ENCODE results near the gene MLLT3.

Gene MLLT3

DNA sequence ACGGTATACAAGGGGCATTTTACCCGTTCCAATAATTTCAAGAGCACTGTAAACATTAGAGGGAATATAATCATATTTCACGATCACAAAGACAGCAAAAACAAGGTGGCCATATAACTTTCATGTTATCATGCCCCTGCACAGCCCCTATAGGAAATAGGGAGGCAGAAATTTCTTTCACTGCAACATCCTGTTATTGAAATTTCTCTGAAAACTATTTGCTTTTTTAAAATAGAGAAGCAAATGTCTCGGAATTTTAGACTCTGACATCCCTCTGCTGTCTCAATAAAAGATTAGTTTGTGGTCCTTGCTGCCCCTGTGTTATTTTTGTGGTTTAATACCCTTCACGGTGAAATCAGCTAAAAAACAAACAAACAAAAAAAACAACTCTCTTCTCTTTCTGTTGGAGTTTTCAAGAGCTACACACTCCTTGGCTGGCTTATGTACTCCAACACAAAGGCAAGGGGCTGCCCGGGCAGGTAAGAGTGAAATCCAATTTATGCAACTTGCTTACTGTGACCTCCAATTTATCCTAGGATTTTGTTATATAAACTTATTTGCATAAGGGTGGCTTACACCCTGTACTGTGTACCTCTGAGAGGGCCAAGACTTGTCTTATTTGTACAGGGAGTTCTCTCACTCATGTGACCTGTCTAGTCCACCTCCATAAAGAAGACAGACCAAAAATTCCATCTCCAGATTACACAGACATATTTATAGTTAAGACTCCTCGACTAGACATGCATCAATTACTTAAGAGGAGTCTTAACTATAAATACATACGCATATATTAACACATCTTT, 223.6 kb downstream of the MLLT3 start:
- TF ChIP-seq, protein P1, sequence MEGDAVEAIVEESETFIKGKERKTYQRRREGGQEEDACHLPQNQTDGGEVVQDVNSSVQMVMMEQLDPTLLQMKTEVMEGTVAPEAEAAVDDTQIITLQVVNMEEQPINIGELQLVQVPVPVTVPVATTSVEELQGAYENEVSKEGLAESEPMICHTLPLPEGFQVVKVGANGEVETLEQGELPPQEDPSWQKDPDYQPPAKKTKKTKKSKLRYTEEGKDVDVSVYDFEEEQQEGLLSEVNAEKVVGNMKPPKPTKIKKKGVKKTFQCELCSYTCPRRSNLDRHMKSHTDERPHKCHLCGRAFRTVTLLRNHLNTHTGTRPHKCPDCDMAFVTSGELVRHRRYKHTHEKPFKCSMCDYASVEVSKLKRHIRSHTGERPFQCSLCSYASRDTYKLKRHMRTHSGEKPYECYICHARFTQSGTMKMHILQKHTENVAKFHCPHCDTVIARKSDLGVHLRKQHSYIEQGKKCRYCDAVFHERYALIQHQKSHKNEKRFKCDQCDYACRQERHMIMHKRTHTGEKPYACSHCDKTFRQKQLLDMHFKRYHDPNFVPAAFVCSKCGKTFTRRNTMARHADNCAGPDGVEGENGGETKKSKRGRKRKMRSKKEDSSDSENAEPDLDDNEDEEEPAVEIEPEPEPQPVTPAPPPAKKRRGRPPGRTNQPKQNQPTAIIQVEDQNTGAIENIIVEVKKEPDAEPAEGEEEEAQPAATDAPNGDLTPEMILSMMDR (IDR thresholded peaks at IDR 0.05; ENCODE audit: borderline replicate concordance, insufficient read depth, low read depth, low read length), result no peak

DNA sequence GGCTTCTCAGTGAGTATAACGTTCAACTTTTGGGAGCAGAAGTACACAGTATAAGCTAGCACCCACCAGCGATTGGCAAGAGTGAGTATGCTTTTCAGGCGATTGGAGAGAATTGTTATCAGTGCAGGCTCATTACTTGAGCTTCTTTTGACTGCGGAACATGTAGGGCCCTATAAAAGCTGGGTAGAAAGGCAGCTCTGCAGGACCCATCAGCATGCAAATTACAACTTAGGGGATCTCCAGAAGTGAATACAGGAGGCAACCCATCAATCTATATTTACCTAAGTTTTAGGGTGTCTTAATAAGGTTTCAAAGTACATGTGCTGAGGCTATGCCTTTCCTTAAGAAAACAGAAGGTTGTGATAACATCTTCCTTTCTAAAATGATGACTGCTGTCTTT, 225.0 kb downstream of the MLLT3 start:
- TF ChIP-seq, protein P1 (IDR thresholded peaks at IDR 0.05; ENCODE audit: borderline replicate concordance, insufficient read depth, low read depth, low read length), result no peak
- no peak overlapping the region for H3K4me3 ChIP-seq (ENCODE audit: low read depth, low read length)

More for the DNA sequence above, 223.6 kb downstream of the MLLT3 start:
- no peak overlapping the region for H3K4me3 ChIP-seq (ENCODE audit: low read depth, low read length)

DNA sequence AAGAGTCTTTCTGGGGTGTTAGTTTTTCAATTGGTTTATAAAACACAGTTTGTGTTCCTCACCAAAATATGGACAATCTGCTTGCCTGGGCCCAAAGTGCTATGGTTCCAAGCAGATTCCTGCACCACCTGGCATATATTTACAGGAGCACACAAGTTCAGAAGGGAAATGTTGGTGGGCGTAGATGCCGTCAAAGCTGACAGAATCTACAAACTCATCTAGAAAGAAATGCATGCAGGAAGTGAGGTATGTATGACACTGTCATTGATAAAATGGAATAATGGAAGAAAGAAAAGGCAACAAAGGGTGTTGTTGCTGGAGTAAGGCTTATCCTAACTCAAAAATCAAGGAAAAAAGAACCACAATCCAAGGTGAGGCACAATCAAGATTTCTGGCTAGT, 225.8 kb downstream of the MLLT3 start:
- TF ChIP-seq, protein P1 (IDR thresholded peaks at IDR 0.05; ENCODE audit: borderline replicate concordance, insufficient read depth, low read depth, low read length), result no peak
- H3K4me3 ChIP-seq (ENCODE audit: low read depth, low read length), result no peak overlapping the region

DNA sequence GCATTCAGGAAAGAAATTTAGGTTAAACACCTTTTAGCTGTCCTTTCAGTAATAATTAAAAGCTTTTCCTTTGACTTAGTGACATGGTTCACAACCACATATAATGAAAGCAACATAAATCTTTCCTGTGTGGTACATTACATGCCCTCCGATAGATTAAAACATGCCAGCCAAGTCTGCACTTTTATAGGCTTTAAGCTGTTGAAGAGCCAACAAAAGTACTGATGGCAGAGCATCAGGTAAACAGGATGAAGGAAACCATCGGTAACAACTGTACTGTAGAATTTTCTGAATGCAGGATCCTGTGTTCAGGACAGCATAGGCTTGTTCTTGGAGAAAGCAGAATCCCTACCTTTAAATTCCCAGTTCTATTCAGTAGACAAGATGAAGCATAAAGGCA, 226.6 kb downstream of the MLLT3 start:
- TF ChIP-seq, protein P1 (IDR thresholded peaks at IDR 0.05; ENCODE audit: borderline replicate concordance, insufficient read depth, low read depth, low read length), result no peak

DNA sequence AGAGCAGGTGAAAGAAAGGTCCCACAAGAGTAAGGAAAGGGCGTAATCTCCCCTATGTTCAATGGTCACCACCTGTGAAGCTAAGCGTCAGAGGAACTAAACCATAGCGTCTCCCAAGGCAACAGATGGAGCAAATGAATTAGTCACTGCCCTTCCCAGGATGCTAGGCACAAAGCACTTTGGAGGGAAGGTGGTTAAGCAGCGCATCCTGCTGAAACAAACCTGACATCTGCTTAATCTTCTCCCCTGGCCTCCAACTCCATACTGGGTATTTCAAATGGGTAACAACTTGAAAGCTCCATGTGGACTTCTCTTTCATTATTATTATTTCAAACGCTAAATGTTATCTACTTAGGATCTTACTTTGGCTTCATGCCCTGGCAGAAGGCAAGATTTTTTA, 227.3 kb downstream of the MLLT3 start:
- TF ChIP-seq, protein P1 (IDR thresholded peaks at IDR 0.05; ENCODE audit: borderline replicate concordance, insufficient read depth, low read depth, low read length), result no peak
- H3K4me3 ChIP-seq (ENCODE audit: low read depth, low read length), result no peak overlapping the region

More for the DNA sequence above, 226.6 kb downstream of the MLLT3 start:
- H3K4me3 ChIP-seq (ENCODE audit: low read depth, low read length), result no peak overlapping the region

DNA sequence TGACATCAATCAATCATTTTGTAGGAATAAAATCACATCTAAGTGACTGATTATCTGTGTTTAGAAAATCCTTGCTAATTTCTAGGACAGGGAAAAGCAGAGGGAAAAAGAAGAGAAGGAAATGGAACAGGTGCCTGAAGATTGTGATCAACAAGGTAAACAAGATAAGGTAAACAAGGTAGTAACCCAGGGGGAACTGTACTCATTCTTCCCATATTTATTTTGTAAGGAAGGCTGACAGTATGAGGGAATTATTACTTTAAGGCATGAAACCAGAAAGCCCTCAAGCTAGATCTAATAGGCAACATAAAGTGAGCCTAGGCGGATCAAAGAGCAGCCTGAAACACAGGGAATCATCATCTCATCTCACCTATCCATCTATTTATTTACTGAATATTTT, 231.1 kb downstream of the MLLT3 start:
- TF ChIP-seq, protein P1 (IDR thresholded peaks at IDR 0.05; ENCODE audit: borderline replicate concordance, insufficient read depth, low read depth, low read length), result no peak
- no peak overlapping the region for H3K4me3 ChIP-seq (ENCODE audit: low read depth, low read length)

DNA sequence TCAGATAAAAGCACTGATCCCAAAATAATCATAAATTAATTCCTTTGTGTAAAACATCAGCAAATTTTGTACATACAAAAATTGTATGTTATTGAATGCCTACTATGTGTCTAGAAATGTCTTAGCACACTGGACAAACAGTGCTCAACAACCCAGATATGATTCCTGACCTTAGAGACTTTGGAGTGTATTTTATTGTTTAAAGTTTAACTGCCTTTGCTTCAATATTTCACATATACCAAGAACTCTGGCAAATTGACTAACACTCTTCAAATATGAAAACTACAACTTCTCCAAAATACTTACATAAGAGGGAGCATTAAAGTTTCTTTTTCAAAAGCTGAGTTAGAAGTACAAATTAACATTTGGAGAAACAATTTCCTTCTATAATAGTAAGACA, 231.9 kb downstream of the MLLT3 start:
- TF ChIP-seq, protein P1 (IDR thresholded peaks at IDR 0.05; ENCODE audit: borderline replicate concordance, insufficient read depth, low read depth, low read length), result no peak
- H3K4me3 ChIP-seq (ENCODE audit: low read depth, low read length), result no peak overlapping the region
